A673 (cell line): ENCODE results near the gene CEP89. TPM values are rescaled to one million over a fixed set of nuclear protein-coding genes. Genes with fewer than 3 reads are reported as not detected.
"Not testable (repeated sequence)": the region's sequence is repeated elsewhere in the genome, so short reads cannot be mapped to it uniquely, and the experiment has no call there.

Experiments
- BruUV-seq: library from RNA; stranded (reverse); fragments of 400-500 nt; replicated peaks from 2 replicates; lab custom pipeline; 2021; lab: Mats Ljungman, UMichigan
- CTCF ChIA-PET: fragments of 300-600 bp; sonication (Branson Sonifier 250); formaldehyde crosslinking; loops from one replicate; lab custom pipeline; 2022; ENCODE audit warnings: antibody characterized with exemption; lab: Charles Lee
- POLR2A ChIA-PET: fragments of 300-600 bp; sonication (Branson Sonifier 250); formaldehyde crosslinking; loops from one replicate; lab custom pipeline; 2022; ENCODE audit warnings: antibody characterized with exemption; ENCODE audit not compliant: low non-redundant PET; lab: Charles Lee
- DNase-seq: peaks from one replicate; pipeline ENCODE4 v3.0.0-alpha.2; 2015; ENCODE audit warnings: low spot score
- H3K27ac ChIP-seq: fragments of 200-600 bp; sonication (generic); 2 replicates; pipeline ENCODE4 v1.5.1; 2016; ENCODE audit warnings: mixed run types, low read depth, mild to moderate bottlenecking, mixed read lengths, antibody characterized with exemption, low read length; ENCODE audit not compliant: poor library complexity, severe bottlenecking
- H3K27me3 ChIP-seq: fragments of 200-600 bp; sonication (generic); replicated peaks from 2 replicates; pipeline ENCODE4 v1.6.1; 2017; ENCODE audit warnings: mixed run types, low read depth, mild to moderate bottlenecking, mixed read lengths, antibody characterized with exemption, low read length; ENCODE audit not compliant: insufficient read depth, poor library complexity
- H3K36me3 ChIP-seq: fragments of 200-600 bp; sonication (generic); 2 replicates; pipeline ENCODE4 v1.6.1; 2016; ENCODE audit warnings: mixed run types, mild to moderate bottlenecking, mixed read lengths, antibody characterized with exemption, low read length; ENCODE audit not compliant: insufficient read depth, poor library complexity, severe bottlenecking
- H3K4me1 ChIP-seq: fragments of 200-600 bp; sonication (generic); 2 replicates; pipeline ENCODE4 v1.6.1; 2017; ENCODE audit warnings: mixed run types, mild to moderate bottlenecking, mixed read lengths, antibody characterized with exemption, low read length; ENCODE audit not compliant: insufficient read depth, poor library complexity, severe bottlenecking
- H3K4me3 ChIP-seq: fragments of 200-600 bp; sonication (generic); 2 replicates; pipeline ENCODE4 v1.5.1; 2016; ENCODE audit warnings: low read depth, mixed run types, mild to moderate bottlenecking, mixed read lengths, low read length; ENCODE audit not compliant: poor library complexity, severe bottlenecking
- H3K9me3 ChIP-seq: fragments of 200-600 bp; sonication (generic); 2 replicates; pipeline ENCODE4 v1.6.1; 2016; ENCODE audit warnings: mixed run types, low read depth, mild to moderate bottlenecking, mixed read lengths, antibody characterized with exemption, low read length; ENCODE audit not compliant: poor library complexity, severe bottlenecking
- CTCF ChIP-seq: fragments of 300-800, 200-600 bp; sonication (generic); conservative IDR thresholded peaks from 2 replicates; pipeline ENCODE4 v1.5.1; 2017; ENCODE audit warnings: low read depth, mild to moderate bottlenecking, antibody characterized with exemption, low read length, moderate library complexity, mixed read lengths
- EZH2 ChIP-seq: fragments of 200-600 bp; sonication (generic); IDR thresholded peaks from 2 replicates; pipeline ENCODE4 v1.6.1; 2017; ENCODE audit warnings: borderline replicate concordance, low read depth, mild to moderate bottlenecking, mixed read lengths, antibody characterized with exemption, low read length; ENCODE audit not compliant: poor library complexity, severe bottlenecking
- intact Hi-C: fragments of 100-400 bp; cut with micrococcal nuclease; formaldehyde crosslinking; loops from one replicate; pipeline ENCODE4 v1.10.0; 2022; ENCODE audit not compliant: unreplicated experiment
- total RNA-seq: library from RNA; stranded (reverse); gene quantifications from 2 replicates; pipeline ENCODE4 v1.2.3, GENCODE V29; 2021

CEP89 gene
- total RNA-seq, 1 experiment from 2014 or later: 47.2 TPM

GRCh38 chr19:33000510-33000909, 28.8 kb upstream of the CEP89 start:
- Histone ChIP-seq H3K4me3 (no peak overlapping the region), H3K27me3 (no peaks in the 10 kb centered on the region), H3K27ac (no peak overlapping the region), H3K36me3 (peaks cover 3% of the 10 kb centered on the region), H3K4me1 (no peaks in the 10 kb centered on the region), H3K9me3 (no peaks in the 10 kb centered on the region)
- DNase-seq: no peak
- no TSS peak for BruUV-seq
- intact Hi-C loops: no loop called here
- ChIA-PET POLR2A (no interaction called here), CTCF (no interaction called here)
- TF ChIP-seq EZH2: no peak

DNA sequence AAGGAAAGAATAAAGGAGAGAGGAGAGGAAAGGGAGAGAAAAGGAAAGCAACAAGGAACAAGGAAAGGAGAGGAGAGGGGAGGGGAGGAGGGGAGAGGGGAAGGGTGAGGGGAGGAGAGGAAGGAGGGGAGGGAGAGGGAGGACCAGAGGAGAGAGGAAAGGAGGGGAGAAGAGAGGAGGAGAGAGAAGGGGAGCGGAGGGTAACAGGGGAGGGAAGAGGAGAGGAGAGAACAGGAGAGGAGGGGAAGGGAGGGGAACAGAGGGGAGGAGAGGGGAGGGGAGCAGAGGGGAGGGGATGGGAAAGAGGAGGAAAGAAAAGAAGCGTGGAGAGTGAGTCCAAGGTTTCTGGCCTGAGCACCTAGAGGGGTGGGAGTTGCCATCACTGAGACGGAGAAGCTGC, 27.0 kb upstream of the CEP89 start:
- CTCF ChIA-PET: no interaction called here
- intact Hi-C loops: no loop called here

DNA sequence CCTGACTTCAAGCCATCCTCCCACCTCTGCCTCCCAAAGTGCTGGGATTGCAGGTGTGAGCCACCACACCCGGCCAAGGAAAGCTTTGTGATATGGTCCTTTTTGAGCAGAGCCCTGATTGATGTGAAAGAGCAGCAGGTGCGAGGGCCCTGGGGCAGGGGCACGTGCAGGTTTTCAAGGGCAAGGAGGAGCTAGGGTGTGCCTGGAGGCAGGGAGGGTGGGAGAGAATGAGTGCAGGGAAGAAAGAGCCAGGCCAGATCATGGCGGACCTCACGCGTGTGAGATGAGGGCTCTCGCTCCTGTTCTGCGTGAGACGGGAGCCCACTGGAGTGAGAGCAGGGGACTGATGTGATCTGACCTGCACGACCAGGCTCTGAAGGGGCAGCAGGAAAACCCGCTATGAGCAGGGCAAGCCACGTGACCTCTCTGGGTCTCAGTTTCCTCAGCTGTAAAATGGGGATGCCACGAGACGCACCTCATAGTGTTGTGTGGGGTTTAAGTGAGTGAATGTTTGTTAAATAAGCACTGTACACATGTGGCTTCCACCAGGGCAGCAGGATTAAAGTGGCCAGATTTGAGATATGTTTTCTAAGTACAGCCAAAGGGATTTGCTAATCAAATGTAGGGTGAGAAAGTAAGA, 26.1 kb upstream of the CEP89 start:
- Histone ChIP-seq H3K27ac (no peak overlapping the region), H3K4me1 (no peaks in the 10 kb centered on the region), H3K9me3 (no peaks in the 10 kb centered on the region), H3K4me3 (no peak overlapping the region), H3K27me3 (no peaks in the 10 kb centered on the region), H3K36me3 (peaks cover 3% of the 10 kb centered on the region)
- POLR2A ChIA-PET: no interaction called here
- no peak for DNase-seq
- no TSS peak for BruUV-seq
- CTCF ChIA-PET: no interaction called here
- intact Hi-C loops: no loop called here
- TF ChIP-seq EZH2 (no peak), CTCF (no peak)

More for the DNA sequence above, 27.0 kb upstream of the CEP89 start:
- Histone ChIP-seq H3K36me3 (peaks cover 3% of the 10 kb centered on the region), H3K27ac (no peak overlapping the region), H3K9me3 (no peaks in the 10 kb centered on the region), H3K27me3 (no peaks in the 10 kb centered on the region), H3K4me3 (no peak overlapping the region), H3K4me1 (no peaks in the 10 kb centered on the region)
- POLR2A ChIA-PET: no interaction called here
- no TSS peak for BruUV-seq
- TF ChIP-seq CTCF: no peak
- TF ChIP-seq EZH2: no peak
- no peak for DNase-seq

DNA sequence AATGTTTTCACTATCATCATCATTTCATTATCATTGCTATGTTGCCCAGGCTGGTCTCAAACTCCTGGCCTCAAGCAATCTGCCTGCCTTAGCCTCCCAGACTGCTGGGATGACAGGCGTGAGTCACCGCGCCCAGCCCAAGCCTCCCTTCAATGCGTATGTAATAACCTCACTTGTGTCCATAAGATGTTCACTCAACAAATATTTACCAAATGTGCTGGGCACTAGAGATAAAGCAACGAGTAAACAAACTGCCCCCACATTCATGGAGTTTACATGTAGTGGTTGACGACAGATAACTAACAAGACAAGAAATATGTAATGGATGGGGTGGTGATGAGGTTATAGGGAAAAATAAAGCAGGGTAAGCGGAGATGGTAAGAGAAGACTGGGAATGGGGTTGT, 25.3 kb upstream of the CEP89 start:
- BruUV-seq, H3K27me3 ChIP-seq, H3K4me3 ChIP-seq, H3K9me3 ChIP-seq, intact Hi-C loops, H3K27ac ChIP-seq, POLR2A ChIA-PET, CTCF ChIA-PET, DNase-seq, H3K36me3 ChIP-seq, H3K4me1 ChIP-seq: not testable (repeated sequence)

- H3K9me3 ChIP-seq, POLR2A ChIA-PET, DNase-seq, intact Hi-C loops, H3K4me3 ChIP-seq, H3K4me1 ChIP-seq, H3K36me3 ChIP-seq, BruUV-seq, H3K27me3 ChIP-seq, CTCF ChIA-PET, H3K27ac ChIP-seq: not testable (repeated sequence)
These were observed 24.2 kb upstream of the CEP89 start for GRCh38 chr19:32995966-32996365.
